Anterior cingulate cortex (tissue), 58 donors: ENCODE measurements around the gene ATP1A1.

Experiments used
- DNase-seq, 58 donors: peaks; one replicate each; lab custom pipeline; 2025; lab: John Stamatoyannopoulos, UW

Gene ATP1A1

DNA sequence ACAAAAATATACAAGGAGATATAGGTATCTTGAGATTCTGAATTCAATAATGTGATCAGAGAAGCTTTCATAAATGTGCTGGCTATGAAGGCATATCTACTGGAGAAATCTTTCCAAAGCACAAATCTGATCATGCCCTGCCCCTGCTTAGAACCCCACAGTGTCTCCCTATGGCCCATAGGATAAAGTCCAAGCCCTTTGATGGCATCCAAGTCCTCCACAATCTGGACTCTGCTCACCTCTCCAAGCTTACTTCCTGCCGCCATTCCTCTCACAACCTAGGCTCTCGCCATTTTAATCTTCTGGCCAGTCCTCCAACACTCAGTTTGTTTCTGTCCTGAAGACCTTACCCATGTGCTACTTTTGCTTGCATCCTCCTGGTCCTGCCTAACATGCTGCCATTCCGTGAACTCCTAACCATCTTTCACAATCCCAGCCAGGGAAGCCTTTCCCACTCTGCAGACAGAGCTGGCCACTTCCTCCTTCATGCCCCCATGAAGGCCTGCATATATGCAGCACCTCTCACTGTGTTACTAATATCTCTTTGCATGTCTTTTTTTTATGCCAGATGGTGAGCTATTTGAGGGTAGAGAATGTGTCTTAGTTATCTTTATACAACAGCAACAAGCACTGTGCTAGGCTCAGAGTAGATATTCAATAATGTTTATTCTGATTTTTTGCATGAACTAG is 5.6 kb upstream of the ATP1A1 start:
- no peak for DNase-seq

DNA sequence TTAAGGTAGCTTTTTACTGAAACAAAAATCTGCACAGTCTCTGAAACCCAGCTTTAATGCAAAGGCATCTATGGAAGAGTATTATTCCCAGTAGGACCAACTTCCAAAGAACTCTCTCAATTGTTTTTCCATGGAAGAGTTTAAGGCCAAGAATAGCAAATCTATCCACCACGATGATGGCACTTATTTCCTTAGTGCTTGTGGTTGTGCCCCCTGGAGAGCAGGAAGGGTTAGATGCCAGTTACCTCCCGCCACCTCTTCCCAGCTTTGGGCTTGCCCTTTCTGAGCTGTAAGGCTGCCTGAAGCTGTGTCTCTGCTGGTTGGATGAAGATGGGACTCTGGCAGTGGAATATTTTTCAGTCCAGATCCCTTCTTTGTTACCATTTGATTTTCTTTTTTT is 4.8 kb upstream of the ATP1A1 start:
- DNase-seq = no peak

DNA sequence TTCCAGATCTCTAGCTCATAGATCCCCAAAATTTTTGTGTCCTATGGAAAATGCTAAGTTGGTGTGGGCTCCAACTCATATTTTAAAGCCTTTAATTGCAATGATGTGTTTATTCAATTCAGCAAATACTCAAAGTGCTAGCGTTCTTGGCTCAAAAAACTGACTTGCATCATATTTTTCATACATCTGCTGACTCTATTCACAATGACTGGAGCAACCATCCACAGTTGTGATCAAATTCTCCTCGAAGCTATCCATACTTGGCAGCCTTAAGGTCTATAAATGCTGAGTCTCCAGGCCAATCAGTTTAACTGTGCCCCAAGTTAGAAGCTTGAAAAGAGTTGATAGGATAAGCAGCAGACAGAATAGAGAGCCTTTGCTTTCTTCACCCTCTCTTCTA is 2.9 kb upstream of the ATP1A1 start:
- DNase-seq = no peak

DNA sequence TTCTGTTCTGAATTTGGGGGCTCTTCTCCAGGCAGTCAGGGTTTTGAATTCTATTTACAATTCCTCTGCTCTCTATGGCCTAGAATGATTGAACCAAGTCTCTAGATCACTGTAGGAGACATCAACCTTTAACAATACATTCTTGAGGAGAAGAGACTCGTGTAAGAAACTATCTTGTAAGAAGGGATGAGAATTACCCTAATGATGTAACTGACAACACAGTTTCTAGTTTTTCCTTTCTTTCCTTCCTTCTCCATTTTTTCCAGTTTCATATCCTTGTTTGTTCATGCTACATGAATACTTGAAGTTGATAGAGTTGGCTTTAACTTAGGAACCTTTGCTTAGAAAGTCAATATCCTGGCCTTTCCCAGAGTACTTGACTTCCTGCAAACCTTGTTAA is 1.3 kb upstream of the ATP1A1 start:
- no peak for DNase-seq

DNA sequence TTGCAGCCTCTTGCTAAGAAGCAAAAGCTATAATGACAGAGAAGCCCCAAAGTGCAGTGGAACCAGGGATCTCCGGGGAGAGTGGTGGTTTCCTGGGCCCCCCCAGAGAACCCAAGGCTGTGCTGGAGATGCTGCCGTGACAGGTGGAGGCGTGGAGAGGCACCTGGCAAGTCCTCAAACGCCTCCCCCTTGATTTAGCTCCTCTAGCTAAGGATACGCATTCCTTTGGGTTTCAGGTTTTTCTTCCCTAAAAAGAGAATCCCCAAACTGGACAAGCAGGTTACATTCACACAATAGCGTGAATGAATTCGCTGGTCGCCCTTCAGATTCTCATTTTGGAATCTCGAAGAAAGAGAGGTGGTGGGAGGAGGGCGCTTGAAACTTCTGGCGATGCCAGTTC is 853 bp upstream of the ATP1A1 start:
- peak in 1 of 58 donors; percentile 12 for DNase-seq

DNA sequence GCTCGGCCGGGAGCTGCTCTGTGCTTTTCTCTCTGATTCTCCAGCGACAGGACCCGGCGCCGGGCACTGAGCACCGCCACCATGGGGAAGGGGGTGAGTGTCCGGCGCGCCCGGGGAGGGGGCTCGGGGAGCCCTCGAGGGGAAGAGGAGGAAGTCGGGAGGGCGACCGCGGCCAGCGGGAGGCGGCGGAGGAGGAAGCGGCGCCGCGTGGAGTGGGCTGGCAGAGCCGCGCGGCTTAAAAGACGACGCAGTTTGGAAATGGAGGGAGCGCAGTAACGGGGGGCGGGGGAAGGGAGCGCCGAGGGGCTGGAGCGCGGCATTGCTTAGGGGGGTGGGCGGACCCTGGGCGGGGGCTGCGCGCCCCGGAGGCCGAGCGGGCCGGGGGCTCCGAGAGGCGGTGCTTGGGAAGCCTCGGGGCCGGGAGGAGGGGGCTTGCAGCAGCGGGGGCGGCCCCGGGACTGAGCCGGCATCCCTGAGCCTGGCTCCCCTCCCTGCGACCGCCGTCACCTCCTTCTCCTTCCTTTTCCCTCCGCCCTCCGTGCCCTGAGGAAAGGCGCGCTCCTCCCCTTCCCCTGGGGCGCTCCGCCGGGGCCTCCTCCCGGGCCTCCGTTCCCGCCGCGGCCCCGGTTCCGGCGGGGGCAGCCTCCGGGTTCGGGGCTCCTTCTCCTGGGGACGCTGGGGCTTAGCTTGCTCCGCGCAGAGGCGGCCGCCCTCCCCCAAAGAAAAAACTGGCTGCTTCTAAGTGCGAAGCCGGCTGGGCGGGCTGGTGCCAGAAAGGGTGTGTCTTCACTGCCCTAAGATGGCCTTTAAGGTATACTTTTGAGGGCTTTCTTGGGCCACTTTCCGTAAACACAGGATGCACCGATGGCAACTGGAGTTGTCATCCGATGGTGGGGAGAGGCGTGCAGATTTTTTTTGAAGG is 648 bp downstream of the ATP1A1 start:
- DNase-seq = peak in 36 of 58 donors; percentile 14 to 71 (median 46)

DNA sequence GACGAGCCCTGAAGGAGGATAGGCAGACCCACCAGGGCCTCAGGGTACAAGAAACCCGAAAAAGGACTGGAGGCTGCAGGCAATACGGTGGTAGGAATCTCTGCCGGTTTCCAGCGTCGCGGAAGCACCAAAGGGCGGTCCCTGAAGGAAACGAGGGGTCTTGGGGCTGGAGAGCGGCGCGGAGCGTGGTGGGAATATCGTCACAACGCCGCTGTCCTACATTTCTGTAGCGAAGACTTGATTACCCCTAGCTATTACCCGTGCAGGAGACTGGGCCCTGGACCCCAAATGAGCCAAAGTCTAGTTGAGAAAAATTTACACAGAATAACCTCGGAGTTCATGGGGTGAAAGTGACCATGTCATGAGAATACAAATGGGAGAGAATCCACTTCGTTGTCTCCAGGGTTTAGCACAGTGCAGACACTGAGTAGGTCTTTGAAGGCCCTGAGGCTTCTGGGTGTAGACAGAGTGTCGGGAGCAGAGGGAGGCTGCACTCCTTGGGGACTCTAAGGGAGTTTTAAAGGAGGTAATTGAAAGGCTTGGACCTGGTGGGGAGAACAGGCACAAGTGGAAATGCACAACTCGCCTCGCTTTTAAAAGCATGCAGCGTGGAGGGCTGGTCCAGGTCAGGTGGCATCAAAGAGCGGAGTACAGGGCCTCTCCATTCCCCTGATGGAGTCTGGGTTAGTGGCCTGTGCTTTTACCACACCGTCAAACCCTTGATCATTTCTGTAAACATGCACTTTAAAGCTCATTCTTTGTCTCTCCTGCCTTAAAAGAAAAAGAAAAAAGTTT is 1.5 kb downstream of the ATP1A1 start:
- peak in 5 of 58 donors; percentile 21 to 60 (median 42) for DNase-seq

DNA sequence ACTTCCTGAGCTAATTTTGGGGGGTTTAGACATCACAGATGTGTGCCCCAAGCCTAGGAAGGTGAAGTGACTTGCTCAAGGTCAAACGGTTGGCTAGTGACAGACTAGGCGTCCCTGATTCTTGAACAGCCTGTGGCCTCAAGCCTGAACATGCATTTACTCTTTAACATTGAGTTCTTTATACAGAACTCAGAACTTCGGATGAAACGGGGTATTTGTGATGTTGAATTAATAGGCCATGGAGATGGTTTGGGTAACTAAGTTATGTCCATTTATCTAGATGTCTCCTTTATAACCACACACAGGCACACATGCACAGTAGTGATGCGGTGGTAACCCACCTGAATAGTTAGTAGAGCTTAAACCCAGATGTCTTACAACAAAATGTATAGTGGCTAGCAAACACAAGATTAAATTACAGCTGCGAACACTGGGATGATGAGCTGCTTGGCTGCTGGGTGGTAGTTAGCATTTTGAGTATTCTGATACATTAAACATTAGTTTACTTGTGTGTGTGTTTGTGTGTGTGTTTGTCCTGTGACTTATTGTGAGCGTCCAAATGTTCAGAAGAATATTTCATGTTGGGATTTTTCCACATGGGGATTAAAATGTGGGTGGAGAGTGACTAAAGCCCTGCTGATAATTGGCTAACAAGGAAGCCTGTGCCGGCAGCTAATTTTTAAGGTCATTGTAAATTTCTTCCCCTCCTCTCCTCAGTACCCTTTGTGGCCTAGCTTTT is 2.3 kb downstream of the ATP1A1 start:
- DNase-seq = no peak

DNA sequence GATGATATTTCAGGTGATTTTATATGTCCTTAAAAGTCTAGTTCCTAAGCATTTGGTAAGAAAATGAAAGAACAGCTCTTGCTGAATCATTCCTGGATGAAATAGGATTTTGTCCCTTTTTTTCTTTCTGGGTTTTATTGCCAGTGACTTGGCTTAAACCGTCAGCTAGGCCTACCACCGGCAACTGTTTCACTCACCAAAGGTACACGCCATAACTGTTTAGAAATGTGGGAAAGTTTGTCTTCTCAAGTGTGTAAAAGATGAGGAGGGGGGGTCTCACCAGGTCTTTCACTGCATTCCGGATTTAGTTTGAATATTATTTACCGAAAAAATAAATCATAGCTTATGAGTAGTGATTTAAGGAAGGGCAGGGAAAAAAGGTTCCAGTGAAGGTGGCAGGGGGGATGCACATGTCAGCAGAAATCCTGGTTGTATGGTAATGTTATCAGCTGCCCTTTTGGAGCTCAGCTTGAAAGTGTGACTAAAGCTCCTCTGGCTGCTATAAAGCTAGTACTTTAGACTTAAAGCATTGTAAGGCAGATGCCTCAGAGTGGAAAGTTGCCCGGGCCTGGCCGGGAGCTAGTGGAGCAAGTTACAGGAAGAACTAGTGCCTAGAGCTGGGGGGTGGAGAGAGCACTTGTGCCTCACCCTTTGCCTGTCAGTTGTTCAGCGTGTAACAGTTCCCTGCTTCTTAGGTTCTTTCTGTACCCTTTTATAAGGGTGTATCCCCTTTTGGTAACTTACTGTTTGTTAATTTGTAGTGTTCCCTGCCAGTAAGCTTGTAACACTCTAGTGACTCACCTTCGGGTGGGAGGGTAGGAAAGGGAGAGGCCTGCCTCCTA is 3.1 kb downstream of the ATP1A1 start:
- peak in 27 of 58 donors; percentile 8 to 62 (median 31) for DNase-seq

DNA sequence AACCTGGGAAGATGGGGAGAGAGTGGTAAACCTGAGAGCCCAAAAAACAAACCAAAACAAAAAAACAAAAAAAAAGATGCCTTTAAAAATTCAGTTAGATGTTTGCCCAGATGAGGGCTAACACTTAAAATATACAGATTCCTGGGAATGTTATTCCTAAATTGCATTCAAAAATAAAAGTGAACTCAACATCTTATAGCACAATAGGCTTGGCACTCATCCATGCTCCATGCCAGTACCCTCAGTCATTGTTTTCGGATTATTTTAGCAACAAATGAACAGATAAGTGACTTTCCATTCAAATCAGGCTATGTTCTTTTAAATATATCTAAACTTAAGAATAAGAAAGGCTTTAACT is 3.7 kb downstream of the ATP1A1 start:
- no peak for DNase-seq

DNA sequence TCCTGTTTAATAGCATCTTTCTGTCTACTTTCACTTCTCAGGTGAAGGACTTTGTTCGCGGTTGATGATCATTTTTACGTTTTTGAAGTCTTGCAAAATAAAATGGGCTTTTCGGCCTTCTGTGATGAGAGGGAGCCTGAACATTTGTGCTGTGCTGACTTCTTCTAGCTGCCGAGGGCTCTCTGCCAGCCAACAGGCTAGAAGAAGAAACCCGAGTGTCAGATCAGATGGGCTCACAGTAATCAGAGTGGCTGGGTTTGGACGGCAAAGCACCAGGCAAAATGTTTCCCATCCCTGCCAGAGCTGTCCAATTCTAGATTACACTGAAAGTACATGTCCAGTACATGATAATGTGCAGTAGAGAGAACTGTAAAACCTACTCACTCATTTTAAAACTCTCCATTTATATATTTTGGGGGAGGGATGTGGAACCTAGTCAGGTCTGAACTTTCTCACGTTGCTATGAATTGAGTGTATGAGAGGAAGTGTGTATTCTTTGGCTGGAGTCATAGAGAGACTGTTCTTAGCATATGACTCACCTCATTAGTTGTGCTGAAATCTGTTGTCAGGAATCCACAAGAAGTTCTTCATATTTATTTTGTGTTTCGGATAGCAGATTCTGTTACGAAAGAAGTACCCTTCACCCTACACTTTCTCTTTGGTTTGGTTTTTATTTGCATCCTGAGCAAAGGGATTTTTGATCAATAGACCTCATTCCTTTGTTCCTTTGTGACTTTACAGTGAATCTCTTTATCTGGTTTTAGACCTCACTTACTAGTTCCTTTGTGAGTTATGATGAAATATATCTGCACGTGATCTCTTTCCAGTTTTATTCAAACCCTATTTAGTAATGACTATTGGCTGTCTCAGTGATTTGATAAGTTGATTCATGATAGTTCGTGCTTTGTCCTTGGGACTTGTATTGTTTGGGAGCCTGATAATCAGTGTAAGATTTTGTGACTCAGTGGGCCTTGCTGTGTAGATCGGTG is 4.8 kb downstream of the ATP1A1 start:
- peak in 48 of 58 donors; percentile 12 to 69 (median 44) for DNase-seq

DNA sequence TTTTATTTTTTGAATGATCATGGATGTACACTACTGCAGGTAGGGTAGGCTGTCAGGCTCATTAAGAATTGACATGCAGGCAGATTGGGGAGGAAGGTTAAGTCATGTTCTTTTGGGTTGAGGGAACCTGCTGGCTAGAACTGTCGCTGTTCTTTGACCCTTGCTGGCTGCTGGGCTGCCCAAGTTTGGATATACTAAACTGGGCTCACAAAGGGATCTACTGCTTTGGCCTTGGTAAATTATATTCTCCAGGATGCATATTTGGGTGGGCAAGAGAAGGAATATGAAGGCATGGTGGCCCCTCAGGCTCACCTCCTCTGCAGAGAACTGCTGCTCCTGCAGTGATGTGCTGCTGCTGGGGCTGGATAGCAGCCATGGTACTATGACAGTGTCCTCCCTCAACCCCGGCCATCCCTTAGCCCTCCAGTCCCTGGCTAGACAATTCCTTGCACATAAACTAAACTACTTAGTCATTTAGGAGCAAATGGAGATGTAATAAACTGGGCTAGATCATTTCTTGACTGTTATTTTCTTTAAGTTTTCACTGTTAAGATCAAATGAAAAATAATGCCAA is 6.1 kb downstream of the ATP1A1 start:
- DNase-seq = peak in 1 of 58 donors; percentile 10

DNA sequence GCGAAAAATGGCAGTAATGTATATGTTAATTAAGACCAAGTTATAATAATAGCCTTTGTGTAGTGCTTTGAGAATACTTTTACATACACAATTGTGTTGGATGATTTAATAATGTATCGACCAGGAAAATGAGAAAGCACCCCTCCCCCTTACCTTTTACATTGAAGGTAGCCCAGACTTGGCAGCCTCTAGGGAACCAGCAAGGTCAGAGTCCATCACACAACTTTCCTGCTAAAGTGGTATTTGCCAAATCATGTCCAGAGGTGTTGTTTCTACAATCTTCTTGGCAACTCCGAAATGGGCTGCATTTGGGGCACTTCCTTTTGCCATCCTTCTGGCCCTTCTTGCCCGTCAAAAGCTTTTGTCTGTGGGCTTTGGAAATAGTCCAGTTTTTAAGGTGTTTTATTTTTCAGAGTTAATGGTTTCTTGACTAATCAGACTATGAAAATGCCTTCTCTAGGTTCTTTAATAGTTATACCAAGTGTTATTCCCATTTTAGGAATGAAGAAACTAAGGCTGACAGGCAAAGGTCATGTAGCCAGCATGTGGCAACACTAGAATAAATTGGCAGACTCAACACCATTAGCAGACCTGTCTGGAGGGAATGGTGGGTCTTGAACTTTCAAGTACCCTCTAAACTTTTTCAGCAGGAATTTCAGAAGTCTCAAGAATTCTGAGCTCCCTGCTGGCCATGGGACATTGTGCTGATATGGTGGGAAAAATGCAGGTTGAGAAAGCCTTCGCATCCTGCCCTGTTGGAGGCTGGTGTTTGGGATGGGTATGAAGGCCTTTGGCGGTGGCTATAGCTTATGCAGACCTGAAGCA is 6.8 kb downstream of the ATP1A1 start:
- DNase-seq = no peak

DNA sequence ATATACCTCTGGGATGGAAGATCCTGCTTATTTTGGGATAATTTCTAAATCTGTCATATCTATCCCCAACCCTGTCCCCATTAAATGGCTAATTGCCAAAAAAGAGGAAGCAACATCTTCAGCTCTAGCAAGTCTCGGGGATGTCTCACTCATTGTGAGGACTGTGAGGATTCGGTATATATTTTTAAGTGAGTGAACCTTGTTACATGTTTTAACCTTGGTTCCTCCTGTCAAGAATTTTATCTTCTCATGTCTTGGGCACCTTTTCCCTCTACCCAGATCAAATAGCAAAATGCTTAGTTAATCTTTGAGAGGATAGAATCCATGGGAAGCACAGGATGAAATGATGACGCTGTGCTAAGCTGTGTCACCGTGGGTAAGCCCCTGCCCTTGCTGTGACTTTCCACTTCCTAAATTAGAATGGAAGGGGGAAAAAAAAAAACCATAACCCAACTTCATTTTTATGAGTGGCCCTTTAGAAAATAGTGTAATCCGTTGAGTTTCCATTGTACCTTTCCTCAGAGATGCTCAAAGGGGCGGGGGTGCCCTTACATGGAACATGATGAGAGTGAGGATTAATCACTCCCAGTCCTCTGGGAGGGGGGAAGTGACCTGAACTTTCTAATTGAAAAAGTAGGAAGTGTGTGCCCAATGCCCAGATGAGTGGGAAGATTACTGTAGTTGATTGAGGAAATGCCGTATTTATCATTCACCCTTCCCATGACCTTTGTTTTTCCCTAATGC is 7.6 kb downstream of the ATP1A1 start:
- no peak for DNase-seq

DNA sequence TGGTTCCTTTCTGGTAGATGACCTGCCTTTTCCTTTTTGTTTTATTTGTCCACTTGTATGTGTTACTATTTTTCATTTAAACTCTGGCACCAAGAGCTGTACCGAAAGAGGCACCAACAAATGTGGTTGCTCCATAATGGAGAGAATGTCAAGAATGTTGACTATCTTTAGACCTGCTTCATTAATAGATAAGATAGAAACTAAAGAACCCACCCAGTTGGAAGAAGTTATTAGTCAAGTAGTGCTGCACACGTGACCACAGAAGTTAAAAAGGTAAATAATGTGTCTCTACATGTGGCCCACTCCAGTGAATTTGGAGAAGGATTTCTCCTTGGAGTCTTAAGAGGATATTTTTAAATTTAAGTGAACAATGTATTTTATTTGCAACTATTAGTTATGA is 9.3 kb downstream of the ATP1A1 start:
- no peak for DNase-seq

DNA sequence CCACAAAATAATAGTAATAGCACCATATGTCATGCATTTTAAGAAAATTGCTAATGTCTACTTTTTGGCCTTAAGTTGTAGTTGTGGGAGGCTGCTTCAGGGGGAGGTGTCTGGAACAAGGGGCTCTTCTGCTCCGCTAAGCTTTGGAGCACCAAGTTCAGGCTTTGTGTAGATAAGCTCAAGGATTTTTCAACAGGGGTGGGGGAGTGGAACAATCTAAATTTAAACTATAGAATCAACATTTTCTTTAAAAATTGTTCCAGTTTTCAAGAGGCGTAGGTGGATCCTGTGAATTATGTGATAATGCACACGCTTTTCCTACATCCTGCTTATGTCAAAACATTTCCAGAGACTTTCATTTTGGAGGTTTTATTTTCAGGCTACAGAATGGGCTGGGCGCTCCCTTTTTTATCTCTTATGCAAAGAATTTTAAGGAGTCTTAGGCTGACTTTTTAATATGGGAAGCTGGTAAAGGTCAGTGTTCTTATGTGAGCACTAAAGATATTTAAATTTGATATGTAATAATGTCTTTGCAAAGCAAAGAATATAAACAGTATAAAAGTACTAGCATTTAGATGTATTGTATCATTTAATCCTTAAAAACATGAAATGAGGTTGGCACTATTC is 9.9 kb downstream of the ATP1A1 start:
- peak in 2 of 58 donors; percentile 8 to 37 for DNase-seq
